Prostate gland (tissue), 2 donors: ENCODE data around the gene ZBTB49. TPM values are rescaled to one million over a fixed set of nuclear protein-coding genes. Genes with fewer than 3 reads are reported as not detected.

Experiments
- DNase-seq: peaks from one replicate; pipeline ENCODE4 v3.0.0-alpha.2; 2019; ENCODE audit warnings: low spot score
- H3K27ac ChIP-seq, 2 donors: fragments of 200-600 bp; sonication (generic); 2 replicates each; pipeline ENCODE4 v1.5.1; 2017 to 2019
- H3K27me3 ChIP-seq: fragments of 200-600 bp; sonication (generic); replicated peaks from 2 replicates; pipeline ENCODE4 v1.5.1; 2019; ENCODE audit not compliant: insufficient read depth
- H3K36me3 ChIP-seq, 2 donors: fragments of 200-600 bp; sonication (generic); 1 replicate in 1 of 2; 2 replicates in 1 of 2; pipeline versions ENCODE4 v1.5.1 to v1.8.1; 2017 to 2019
- H3K4me1 ChIP-seq: fragments of 200-600 bp; sonication (generic); replicated peaks from 2 replicates; pipeline ENCODE4 v1.5.1; 2019
- H3K4me3 ChIP-seq, 2 donors: fragments of 200-600 bp; sonication (generic); 2 replicates each; pipeline ENCODE4 v1.5.1; 2017 to 2019
- H3K9me3 ChIP-seq: fragments of 200-600 bp; sonication (generic); 2 replicates; pipeline ENCODE4 v1.5.1; 2017
- CTCF ChIP-seq, 4 experiments: fragments of 200-600 bp in 2 of 4; fragments of 450-650 bp in 2 of 4; sonication (generic) in 2 of 4; IDR thresholded peaks; 1 replicate in 3 of 4; 2 replicates in 1 of 4; pipeline ENCODE4 v1.5.1; 2016 to 2019; ENCODE audit warnings: antibody characterized with exemption in 4 of 4, mild to moderate bottlenecking in 2 of 4, moderate library complexity in 2 of 4
- POLR2A ChIP-seq: fragments of 450-650 bp; IDR thresholded peaks from one replicate; pipeline ENCODE4 v1.6.1; 2016; ENCODE audit warnings: antibody characterized with exemption, mild to moderate bottlenecking
- POLR2AphosphoS5 ChIP-seq: sonication (generic); formaldehyde crosslinking; IDR thresholded peaks from one replicate; pipeline ENCODE4 v1.6.1; 2017; ENCODE audit warnings: antibody characterized with exemption
- WGBS: methylation state at CpG from one replicate; pipeline ENCODE4 v1.1.5; 2018; 5-methylcytosine and 5-hydroxymethylcytosine counted together
- intact Hi-C: fragments of 100-400 bp; cut with DNase I; formaldehyde crosslinking; loops from one replicate; pipeline ENCODE4 v1.14.2; 2022
- total RNA-seq, 2 donors: library from RNA; depleted of rRNA; stranded (reverse); fragments of >200 nt; gene quantifications; one replicate each; pipeline ENCODE4 v1.1.0, GENCODE V29; 2016

ZBTB49 gene, protein sequence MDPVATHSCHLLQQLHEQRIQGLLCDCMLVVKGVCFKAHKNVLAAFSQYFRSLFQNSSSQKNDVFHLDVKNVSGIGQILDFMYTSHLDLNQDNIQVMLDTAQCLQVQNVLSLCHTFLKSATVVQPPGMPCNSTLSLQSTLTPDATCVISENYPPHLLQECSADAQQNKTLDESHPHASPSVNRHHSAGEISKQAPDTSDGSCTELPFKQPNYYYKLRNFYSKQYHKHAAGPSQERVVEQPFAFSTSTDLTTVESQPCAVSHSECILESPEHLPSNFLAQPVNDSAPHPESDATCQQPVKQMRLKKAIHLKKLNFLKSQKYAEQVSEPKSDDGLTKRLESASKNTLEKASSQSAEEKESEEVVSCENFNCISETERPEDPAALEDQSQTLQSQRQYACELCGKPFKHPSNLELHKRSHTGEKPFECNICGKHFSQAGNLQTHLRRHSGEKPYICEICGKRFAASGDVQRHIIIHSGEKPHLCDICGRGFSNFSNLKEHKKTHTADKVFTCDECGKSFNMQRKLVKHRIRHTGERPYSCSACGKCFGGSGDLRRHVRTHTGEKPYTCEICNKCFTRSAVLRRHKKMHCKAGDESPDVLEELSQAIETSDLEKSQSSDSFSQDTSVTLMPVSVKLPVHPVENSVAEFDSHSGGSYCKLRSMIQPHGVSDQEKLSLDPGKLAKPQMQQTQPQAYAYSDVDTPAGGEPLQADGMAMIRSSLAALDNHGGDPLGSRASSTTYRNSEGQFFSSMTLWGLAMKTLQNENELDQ
- total RNA-seq: 10 to 100 TPM in 1 of 2 donors, 1 to 10 TPM in 1; 5.1 to 10.3 TPM

DNA sequence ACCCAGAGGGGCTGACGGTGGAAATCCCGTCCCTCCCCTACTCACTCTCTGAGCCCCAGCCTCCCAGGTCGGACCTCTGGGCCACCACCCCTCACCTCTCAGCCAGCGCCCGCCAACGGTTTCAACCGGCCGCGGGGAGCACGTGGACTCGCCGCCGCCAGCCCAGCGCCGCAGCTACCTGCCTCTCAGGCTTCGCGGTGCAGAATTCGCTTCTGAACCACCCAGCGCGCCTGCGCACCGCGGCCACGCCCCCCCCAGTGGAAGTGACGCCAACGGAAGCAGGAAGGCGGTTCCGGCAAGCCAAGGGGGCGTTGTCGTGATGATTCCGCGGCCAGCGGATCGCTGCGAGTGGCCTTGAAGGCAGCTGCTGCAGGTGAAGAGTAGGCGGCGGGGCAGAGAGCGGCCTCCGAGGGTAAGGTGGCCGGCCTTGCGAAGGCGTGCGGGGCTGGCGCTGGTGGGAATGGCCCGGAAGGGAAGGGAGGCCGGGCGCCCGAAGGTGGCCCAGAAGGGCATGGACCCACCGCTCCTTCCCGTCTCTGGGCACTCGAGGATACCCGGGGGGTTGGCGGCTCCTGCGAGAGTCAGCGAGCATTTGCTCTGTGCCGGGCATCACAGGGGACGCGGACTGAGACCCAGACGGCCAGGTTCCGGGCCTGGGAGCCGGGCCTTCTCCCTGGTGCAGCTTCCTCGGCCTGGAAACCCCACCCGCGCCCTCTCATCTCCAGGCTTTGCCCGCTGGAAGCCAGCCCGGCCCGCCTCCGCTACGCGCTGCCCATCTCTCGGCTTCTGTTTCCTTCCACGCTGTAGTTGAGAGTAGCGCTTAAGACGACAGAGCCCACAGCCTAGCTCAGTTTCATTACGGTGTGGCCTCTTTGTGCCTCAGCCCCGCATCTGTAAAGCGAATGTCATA lies at the start of gene ZBTB49, which contains the start of gene LYAR:
Gene ZBTB49 (plus strand): TSS at position 311 of the 910 bp plus-strand sequence. CDS start 9,695 bp downstream, outside the sequence.
Gene LYAR (minus strand): TSS at position 214 of the 910 bp plus-strand sequence. CDS start 6,412 bp downstream, outside the sequence.
- intact Hi-C loops: loop anchor here (2.0 kb wide), 1 partner anchor 41 kb away; the partner anchor contains the start of gene TMEM128
- Histone ChIP-seq H3K9me3 (no peaks in the 10 kb centered on the region), H3K4me3 (peak within 1 kb of the TSS; percentile 75 to 85), H3K4me1 (peaks cover 7% of the 10 kb centered on the region), H3K27me3 (no peaks in the 10 kb centered on the region), H3K27ac (peak within 1 kb of the TSS; percentile 68 to 69), H3K36me3 (no peaks in the 10 kb centered on the region)
- DNase-seq: peak; percentile 90
- TF ChIP-seq POLR2AphosphoS5: peak; percentile 99
- peak in 1 of 4 experiments; percentile 10 for TF ChIP-seq CTCF (IDR thresholded peaks at IDR 0.05)
- peak; percentile 68 for TF ChIP-seq POLR2A
- WGBS: under 1% methylated on average over 77 of the region's 77 CpGs

- Histone ChIP-seq H3K4me3 (no peak overlapping the region), H3K27ac (no peak overlapping the region), H3K4me1 (peaks cover 10% of the 10 kb centered on the region), H3K27me3 (no peaks in the 10 kb centered on the region), H3K9me3 (no peaks in the 10 kb centered on the region), H3K36me3 (peaks cover 0 to 2% of the 10 kb centered on the region in 2 donors)
- no peak for TF ChIP-seq CTCF (IDR thresholded peaks at IDR 0.05)
- TF ChIP-seq POLR2A: no peak
- no peak for TF ChIP-seq POLR2AphosphoS5
- 93% methylated on average over 1 of the region's 1 CpG for WGBS
- intact Hi-C loops: no loop called here
- DNase-seq: no peak
These were observed 44.9 kb upstream of the ZBTB49 start for GRCh38 chr4:4245172-4245571.

DNA sequence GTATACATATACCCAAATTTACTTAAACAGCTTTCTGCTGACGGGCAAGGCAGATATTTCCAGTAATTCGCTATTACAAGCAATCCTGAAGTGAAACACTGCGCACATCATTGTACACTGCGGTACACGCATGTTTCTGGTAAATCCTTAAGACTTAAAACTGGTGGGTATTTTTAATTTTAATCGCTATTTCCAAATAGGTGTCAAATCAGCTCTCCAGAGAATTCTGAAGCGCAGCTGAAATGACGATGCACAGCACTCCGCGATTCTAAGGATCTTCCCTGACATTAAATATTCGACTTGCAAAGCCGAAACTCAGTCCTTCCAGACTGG lies 42.4 kb upstream of the ZBTB49 start:
- Histone ChIP-seq H3K4me1 (peaks cover 10% of the 10 kb centered on the region), H3K9me3 (no peaks in the 10 kb centered on the region), H3K27ac (peak overlapping the region; percentile 90 to 93), H3K27me3 (no peaks in the 10 kb centered on the region), H3K4me3 (peak overlapping the region; percentile 78 to 90), H3K36me3 (peaks cover 0 to 2% of the 10 kb centered on the region in 2 donors)
- intact Hi-C loops: loop anchor here (2.0 kb wide), 1 partner anchor 43 kb away; the partner anchor contains the start of genes LYAR and ZBTB49
- TF ChIP-seq POLR2A (no peak), POLR2AphosphoS5 (no peak), CTCF (IDR thresholded peaks at IDR 0.05) (no peak)
- no peak for DNase-seq
- WGBS: 0% methylated on average over 12 of the region's 12 CpGs

- Histone ChIP-seq H3K36me3 (peaks cover 0 to 2% of the 10 kb centered on the region in 2 donors), H3K27ac (peak within 1 kb of the TSS; percentile 90 to 93), H3K4me1 (peaks cover 10% of the 10 kb centered on the region), H3K4me3 (peak within 1 kb of the TSS; percentile 78 to 90), H3K9me3 (no peaks in the 10 kb centered on the region), H3K27me3 (no peaks in the 10 kb centered on the region)
- TF ChIP-seq POLR2A: peak; percentile 33
- TF ChIP-seq CTCF (IDR thresholded peaks at IDR 0.05): peak in 2 of 4 experiments; percentile 28 to 36
- TF ChIP-seq POLR2AphosphoS5: peak; percentile 95
- WGBS: 1% methylated on average over 61 of the region's 62 CpGs
- intact Hi-C loops: loop anchor here (2.0 kb wide), 1 partner anchor 43 kb away; the partner anchor contains the start of genes LYAR and ZBTB49
- DNase-seq: peak; percentile 92
These were observed 41.8 kb upstream of the ZBTB49 start, which contains the start of gene TMEM128 for GRCh38 chr4:4248029-4248884. Gene TMEM128 (minus strand): TSS chr4:4248223. CDS start chr4:4248202, 21 bp downstream.
